A549 (cell line): ENCODE results near the gene TMEM186.

Source experiments
- EP300 ChIP-seq, 2 experiments: fragments of >200 bp; sonication (Bioruptor Twin); formaldehyde crosslinking; IDR thresholded peaks; 2 replicates in 1 of 2; 3 replicates in 1 of 2; pipeline ENCODE4 v1.6.1; 2016 to 2017
- TF ChIP-seq, protein P1 (sequence below): fragments of >200 bp; sonication (Bioruptor Twin); formaldehyde crosslinking; IDR thresholded peaks from 3 replicates; pipeline ENCODE4 v1.5.1; 2016

DNA sequence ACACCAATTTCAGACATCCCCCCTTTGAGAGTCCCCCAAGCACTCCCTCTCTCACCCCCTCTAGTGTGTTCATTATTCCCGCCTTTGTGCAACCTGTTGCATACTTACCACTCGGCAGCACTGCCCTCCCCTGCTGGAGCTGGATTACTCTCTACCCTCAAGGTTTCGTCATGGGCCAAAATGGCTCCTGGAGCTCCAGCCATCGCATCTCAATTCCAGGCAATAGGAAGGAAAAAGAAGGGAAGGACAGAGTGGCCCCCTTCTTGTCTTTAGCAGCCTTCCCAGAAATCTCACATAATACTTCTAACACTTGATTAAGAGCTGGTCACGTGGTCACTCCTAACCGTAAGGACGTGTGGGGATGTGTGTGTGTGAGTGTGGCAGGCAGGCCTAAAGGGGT is 20.2 kb downstream of the TMEM186 start:
- TF ChIP-seq, protein P1, sequence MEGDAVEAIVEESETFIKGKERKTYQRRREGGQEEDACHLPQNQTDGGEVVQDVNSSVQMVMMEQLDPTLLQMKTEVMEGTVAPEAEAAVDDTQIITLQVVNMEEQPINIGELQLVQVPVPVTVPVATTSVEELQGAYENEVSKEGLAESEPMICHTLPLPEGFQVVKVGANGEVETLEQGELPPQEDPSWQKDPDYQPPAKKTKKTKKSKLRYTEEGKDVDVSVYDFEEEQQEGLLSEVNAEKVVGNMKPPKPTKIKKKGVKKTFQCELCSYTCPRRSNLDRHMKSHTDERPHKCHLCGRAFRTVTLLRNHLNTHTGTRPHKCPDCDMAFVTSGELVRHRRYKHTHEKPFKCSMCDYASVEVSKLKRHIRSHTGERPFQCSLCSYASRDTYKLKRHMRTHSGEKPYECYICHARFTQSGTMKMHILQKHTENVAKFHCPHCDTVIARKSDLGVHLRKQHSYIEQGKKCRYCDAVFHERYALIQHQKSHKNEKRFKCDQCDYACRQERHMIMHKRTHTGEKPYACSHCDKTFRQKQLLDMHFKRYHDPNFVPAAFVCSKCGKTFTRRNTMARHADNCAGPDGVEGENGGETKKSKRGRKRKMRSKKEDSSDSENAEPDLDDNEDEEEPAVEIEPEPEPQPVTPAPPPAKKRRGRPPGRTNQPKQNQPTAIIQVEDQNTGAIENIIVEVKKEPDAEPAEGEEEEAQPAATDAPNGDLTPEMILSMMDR, result no peak
- no peak for TF ChIP-seq EP300 (IDR thresholded peaks at IDR 0.05)
